H1 (cell line): ENCODE results near the gene CDCA7. TPM values are rescaled to one million over a fixed set of nuclear protein-coding genes. Genes with fewer than 3 reads are reported as not detected.

Experiments
- CBX5 ChIP-seq: fragments of 300-800, 300-1000 bp; sonication (generic); IDR thresholded peaks from 2 replicates; pipeline ENCODE4 v1.7.1; 2016; ENCODE audit warnings: antibody characterized with exemption, low read length, low read depth
- CTBP2 ChIP-seq: IDR thresholded peaks from 2 replicates; pipeline ENCODE4 v1.7.0; 2011; ENCODE audit warnings: borderline replicate concordance, mild to moderate bottlenecking, moderate library complexity, mixed read lengths, low read length; ENCODE audit not compliant: insufficient read depth, insufficient read length
- EP300 ChIP-seq, 2 experiments: IDR thresholded peaks; 1 replicate in 1 of 2; 2 replicates in 1 of 2; pipeline ENCODE4 v1.6.1; 2011 to 2012; ENCODE audit warnings: low read depth in 2 of 2, low read length in 2 of 2, mild to moderate bottlenecking in 2 of 2, borderline replicate concordance in 1 of 2, inconsistent platforms in 1 of 2, moderate library complexity in 1 of 2
- KDM1A ChIP-seq: fragments of 200-600, 300-600 bp; sonication (generic); IDR thresholded peaks from 2 replicates; pipeline ENCODE4 v1.7.1; 2016; ENCODE audit warnings: mild to moderate bottlenecking, low read length, borderline replicate concordance
- NANOG ChIP-seq: IDR thresholded peaks from 2 replicates; pipeline ENCODE4 v1.6.1; 2011; ENCODE audit warnings: low read length, low read depth, mild to moderate bottlenecking, inconsistent platforms; ENCODE audit not compliant: insufficient read depth, poor library complexity, severe bottlenecking
- RAD21 ChIP-seq, 2 experiments: IDR thresholded peaks in 1 of 2; conservative IDR thresholded peaks in 1 of 2; 2 replicates each; pipeline ENCODE4 v1.6.1; 2011; ENCODE audit warnings: low read depth in 2 of 2, low read length in 2 of 2, improper control_type of control experiment in 1 of 2, inconsistent platforms in 1 of 2, mild to moderate bottlenecking in 1 of 2, moderate library complexity in 1 of 2
- RXRA ChIP-seq: IDR thresholded peaks from 2 replicates; pipeline ENCODE4 v1.6.1; 2011; ENCODE audit warnings: low read depth, mild to moderate bottlenecking, low read length, moderate library complexity; ENCODE audit not compliant: insufficient read depth
- USF2 ChIP-seq: IDR thresholded peaks from 2 replicates; pipeline ENCODE4 v1.6.1; 2011; ENCODE audit warnings: low read length, improper control_type of control experiment
- polyA plus RNA-seq, 7 experiments: library from polyadenylated mRNA; depleted of rRNA in 3 of 7; stranded (reverse) in 5 of 7; unstranded in 2 of 7; fragments of >200 nt in 5 of 7; fragments of 200-250 nt in 2 of 7; gene quantifications; 1 replicate in 5 of 7; 2 replicates in 1 of 7; 4 replicates in 1 of 7; pipeline versions ENCODE4 v1.2.1 to v1.2.3, GENCODE V29; 2011 to 2013; ENCODE audit warnings: missing spikeins in 2 of 7, mixed read lengths in 2 of 7
- total RNA-seq: library from RNA; stranded (reverse); fragmentation: NEBNext Ultra II Directional; extraction: Animal tissue kit (Norgen Biotek cat#: 25700); gene quantifications from 2 replicates; pipeline ENCODE4 v1.2.1, GENCODE V29; 2021

The CDCA7 gene
- total and polyA plus RNA-seq, 2 of the 8 experiments (the other 6 are each of a cell fraction or from before 2014, with no cell fraction given), result 64.4 to 80.4 TPM

- TF ChIP-seq NANOG, result no peak
- no peak for TF ChIP-seq USF2
- TF ChIP-seq CTBP2, result no peak
- no peak for TF ChIP-seq KDM1A
- TF ChIP-seq RAD21 (IDR thresholded peaks at IDR 0.05 in 1 of 2, conservative IDR thresholded peaks at IDR 0.05 in 1 of 2; ENCODE audit: low read depth in 2 of 2, low read length in 2 of 2), result no peak
- no peak for TF ChIP-seq EP300 (IDR thresholded peaks at IDR 0.05; ENCODE audit: borderline replicate concordance in 1 of 2, low read depth in 2 of 2, low read length in 2 of 2)
- TF ChIP-seq RXRA, result no peak
- TF ChIP-seq CBX5, result no peak
These were observed 58.0 kb downstream of the CDCA7 start (continued) for GRCh38 chr2:173412628-173413027.
